HuH-7.5 (cell line): ENCODE data around the gene SMARCB1.

Experiments used
- DNase-seq: peaks from one replicate; pipeline ENCODE4 v3.0.0; 2011; ENCODE audit warnings: low spot score

The SMARCB1 gene

DNA sequence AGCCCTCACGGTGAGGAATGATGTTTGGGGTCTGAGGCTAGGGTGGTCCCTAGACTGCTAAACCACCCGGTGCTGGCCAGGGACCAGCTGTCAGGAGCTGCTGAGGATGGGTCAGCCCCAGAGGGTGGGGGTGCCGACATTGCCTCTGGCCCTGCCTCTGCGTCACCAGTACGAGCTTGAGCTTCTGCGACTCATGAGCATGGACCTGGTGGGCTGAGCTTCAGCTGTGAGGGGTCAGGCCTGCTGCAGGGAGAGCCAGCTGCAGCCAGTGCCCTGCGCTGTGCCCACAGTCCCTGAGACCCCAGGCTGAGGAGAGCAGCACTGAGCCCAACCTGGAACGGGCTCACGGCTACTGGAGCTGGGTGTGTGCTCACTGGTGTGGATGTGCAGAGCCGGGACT lies 45.0 kb downstream of the SMARCB1 start:
- DNase-seq = no peak

DNA sequence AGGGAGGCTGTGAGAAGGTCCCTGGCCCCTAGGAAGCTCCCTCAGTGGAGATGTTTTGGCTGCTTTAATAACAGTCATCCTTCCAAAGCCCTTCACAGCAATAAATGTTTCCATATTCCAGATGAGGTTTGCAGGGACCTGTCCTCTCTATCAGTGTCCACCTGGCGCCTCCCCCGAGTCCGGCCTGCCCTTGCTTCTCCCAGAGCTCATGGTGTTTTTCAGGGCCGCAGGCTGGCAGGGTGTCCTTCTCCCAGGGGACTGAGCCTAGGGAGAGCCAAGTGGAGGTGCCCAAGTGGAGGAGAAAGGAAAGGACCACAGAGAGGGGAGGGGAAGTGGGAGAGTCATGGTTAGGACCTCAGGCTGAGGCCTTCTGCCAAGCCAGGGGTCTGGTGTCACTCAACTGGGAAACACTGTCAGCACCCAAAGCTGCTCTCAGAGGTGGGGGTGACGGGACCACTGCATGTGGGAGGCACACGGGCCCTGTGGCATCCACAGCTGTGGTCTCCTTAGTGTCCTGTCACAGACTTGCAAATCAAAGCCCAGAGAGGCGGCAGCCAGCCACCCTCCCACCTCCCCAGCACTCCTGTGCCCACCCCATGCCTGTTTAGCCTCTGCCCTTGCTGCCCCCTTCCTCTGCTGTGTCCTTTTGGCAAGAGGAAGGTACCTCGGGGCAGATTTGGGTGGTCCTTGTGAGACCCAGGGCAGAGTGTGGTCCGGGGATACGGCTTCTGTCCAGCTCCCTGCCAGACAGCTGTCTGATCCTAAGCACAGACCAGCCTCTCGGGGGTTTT lies 45.7 kb downstream of the SMARCB1 start:
- DNase-seq = no peak

GRCh38 chr22:23833017-23833751 lies 46.4 kb downstream of the SMARCB1 start:
- DNase-seq = no peak

GRCh38 chr22:23833911-23834317 lies 47.1 kb downstream of the SMARCB1 start:
- DNase-seq = no peak

- DNase-seq = no peak
Observed at GRCh38 chr22:23834406-23834792, 47.6 kb downstream of the SMARCB1 start.

- DNase-seq = no peak
Observed at GRCh38 chr22:23834793-23835483, 48.2 kb downstream of the SMARCB1 start.

DNA sequence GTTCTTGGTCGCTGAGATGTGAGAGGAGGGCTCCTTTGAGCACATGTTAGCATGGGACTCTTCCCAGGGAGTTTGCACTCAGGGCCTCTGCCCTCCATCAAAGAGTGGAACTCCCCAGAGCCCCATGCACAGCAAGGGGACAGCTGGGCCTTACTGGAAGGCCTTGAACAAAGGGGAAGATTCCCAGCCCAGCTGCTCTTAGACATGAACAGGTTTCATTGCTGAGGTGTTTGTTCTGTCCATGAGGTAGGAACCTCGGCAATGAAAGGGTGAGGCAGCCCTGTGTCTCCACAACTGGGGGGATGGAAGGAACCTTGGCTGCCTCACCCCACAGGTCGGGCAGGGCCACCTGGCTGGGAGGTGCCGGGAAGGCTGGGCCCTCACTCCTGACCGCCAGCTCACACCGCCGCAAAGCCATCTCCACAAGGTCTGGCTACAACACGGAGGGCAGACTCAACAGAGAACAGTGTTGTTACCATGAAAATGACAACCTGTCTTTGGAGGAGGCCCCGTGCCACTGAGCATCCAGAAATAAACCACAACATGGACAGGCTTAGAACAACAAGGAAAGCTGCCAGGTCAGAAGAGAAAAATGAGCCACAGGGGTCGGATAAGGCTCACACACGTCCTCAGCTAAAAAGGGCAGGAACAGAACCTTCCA lies 48.8 kb downstream of the SMARCB1 start:
- no peak for DNase-seq

DNA sequence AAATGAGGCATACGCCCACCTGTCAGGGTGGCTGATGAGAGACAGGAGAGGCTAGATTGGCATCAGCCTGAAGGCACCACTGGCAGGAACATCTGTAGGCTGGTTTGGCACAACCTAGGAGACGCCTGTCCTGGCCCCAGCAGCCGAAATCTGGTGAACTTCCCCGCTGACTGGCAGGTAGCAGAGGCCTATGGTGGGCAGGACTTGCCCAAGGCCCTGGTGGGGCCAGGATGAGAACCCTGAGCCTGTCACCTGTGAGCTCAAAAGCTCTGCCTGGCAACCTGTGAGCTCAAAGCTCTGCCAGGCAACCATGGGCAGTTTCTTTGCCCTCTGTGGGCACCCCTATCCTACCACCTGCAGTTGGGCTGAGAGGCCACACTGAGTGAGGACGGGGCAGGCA lies 49.5 kb downstream of the SMARCB1 start:
- no peak for DNase-seq

DNA sequence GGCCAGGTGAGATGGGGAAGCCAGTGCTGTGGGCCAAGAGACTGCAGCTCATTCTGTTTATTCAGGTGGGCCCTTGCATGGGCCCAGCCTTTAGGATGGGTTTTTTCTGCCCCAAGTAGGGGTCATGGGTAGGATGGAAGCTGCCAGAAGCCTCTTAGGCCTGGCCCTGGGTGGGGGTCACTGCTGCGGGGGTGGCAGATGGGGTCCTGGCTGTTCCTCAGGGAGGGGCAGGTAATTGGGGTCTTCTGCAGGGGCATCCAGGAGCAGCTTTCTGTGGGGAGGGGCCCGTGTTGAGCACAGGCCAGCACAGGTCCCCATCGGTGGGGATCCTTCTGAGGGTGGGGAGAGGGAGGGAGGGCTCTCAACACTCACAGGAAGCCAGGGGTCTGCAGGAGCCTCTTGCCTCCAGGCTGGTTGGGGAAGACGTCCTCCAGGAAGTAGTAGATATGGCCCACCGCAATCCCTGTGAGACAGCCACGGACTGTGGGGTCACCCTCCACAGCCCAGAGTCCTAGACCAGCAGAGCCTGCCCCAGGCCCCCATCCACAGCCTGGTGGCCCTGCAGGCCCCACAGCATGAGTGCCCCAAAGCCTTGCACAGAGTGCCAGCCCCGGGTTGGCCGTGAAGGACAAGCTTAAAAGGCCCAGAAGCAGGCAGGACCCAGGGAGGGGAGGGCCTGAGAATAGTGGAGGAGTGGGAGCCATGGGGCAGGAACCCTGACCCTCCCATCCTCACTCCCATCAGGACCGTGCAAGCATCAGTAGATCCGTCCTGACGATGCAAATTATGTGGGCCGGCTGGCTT lies 50.1 kb downstream of the SMARCB1 start:
- DNase-seq = no peak

DNA sequence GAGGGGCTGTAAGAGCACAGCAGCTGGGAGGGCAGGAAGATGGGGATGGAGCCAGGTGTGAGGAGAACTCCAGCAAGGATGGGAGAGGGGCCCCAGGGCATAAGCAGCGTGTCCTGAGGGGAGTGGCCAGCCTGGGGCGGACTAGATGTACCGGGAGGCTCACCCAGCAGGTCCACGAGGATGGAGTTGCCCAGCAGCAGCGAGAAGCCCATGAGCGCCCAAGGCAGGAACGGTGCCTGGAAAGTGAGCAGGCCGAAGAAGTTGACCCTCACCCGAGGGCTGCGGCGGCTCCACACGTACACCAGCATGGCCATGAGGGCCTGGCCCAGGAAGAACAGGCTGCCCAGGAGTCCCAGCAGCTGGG lies 50.7 kb downstream of the SMARCB1 start:
- no peak for DNase-seq

- no peak for DNase-seq
Observed at GRCh38 chr22:23837911-23838680, 51.3 kb downstream of the SMARCB1 start.

- no peak for DNase-seq
Observed at GRCh38 chr22:23838681-23839468, 52.1 kb downstream of the SMARCB1 start, which contains the start of gene DERL3. Gene DERL3, minus strand, starts transcription at chr22:23839006. Its CDS starts 19 bp downstream, at chr22:23838987.

DNA sequence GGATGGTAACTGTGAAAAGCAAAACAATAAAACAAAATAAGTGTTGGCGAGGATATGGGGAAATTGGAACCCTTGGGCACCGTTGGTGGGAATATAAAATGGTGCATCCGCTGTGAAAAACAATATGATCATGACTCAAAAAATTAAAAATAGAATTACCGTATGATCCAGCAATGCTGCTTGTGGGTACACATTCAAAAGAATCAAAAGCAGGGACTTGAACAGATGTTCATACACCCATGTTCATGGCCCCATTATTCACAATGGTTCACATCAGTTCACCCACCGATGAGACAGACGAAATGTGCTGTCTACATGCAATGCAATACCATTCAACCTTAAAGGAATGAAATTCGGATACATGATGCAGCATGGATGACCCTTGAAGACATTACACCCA lies 53.3 kb downstream of the SMARCB1 start:
- DNase-seq = no peak

- no peak for DNase-seq
Observed at GRCh38 chr22:23841292-23841691, 54.5 kb downstream of the SMARCB1 start.

GRCh38 chr22:23841736-23842445 lies 55.1 kb downstream of the SMARCB1 start:
- no peak for DNase-seq

DNA sequence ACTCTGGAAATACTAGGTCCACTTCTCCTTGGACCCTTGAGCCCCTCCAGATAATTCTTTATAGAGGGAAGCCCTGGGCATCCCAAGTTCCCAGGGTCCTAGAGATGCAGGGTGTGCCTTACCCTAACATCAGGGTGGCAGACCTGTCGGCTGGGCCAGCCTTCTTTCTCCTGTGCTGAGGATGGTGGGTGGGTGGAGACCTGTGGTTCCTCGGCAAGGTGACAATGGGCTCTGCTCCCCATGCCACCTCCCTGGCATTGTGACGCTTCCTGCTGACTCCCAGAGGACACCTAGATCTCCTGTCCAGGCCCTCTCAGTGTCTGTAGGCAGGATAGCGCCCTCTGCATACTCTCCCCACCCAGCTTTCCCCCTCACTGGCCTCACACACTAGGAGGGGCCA lies 55.8 kb downstream of the SMARCB1 start:
- DNase-seq = no peak

GRCh38 chr22:23844739-23845202 lies 58.0 kb downstream of the SMARCB1 start:
- DNase-seq = no peak

- DNase-seq = no peak
Observed at GRCh38 chr22:23845265-23846080, 58.7 kb downstream of the SMARCB1 start.
